ES-I3 (cell line): ENCODE measurements around the gene SMPD1.

Experiments
- H3K36me3 ChIP-seq: 2 replicates; pipeline ENCODE4 v1.6.1; 2013; ENCODE audit warnings: mild to moderate bottlenecking, low read length, control low read depth, moderate library complexity; ENCODE audit not compliant: insufficient read depth
- H3K4me1 ChIP-seq: 2 replicates; pipeline ENCODE4 v1.6.1; 2013; ENCODE audit warnings: mild to moderate bottlenecking, control low read depth, low read length; ENCODE audit not compliant: insufficient read depth
- H3K9ac ChIP-seq: 2 replicates; pipeline ENCODE4 v1.6.1; 2013; ENCODE audit warnings: low read depth, mild to moderate bottlenecking, low read length, moderate library complexity
- H3K9me3 ChIP-seq: 2 replicates; pipeline ENCODE4 v1.6.1; 2013; ENCODE audit warnings: mild to moderate bottlenecking, low read length, moderate library complexity; ENCODE audit not compliant: control insufficient read depth, insufficient read depth

The SMPD1 gene

DNA sequence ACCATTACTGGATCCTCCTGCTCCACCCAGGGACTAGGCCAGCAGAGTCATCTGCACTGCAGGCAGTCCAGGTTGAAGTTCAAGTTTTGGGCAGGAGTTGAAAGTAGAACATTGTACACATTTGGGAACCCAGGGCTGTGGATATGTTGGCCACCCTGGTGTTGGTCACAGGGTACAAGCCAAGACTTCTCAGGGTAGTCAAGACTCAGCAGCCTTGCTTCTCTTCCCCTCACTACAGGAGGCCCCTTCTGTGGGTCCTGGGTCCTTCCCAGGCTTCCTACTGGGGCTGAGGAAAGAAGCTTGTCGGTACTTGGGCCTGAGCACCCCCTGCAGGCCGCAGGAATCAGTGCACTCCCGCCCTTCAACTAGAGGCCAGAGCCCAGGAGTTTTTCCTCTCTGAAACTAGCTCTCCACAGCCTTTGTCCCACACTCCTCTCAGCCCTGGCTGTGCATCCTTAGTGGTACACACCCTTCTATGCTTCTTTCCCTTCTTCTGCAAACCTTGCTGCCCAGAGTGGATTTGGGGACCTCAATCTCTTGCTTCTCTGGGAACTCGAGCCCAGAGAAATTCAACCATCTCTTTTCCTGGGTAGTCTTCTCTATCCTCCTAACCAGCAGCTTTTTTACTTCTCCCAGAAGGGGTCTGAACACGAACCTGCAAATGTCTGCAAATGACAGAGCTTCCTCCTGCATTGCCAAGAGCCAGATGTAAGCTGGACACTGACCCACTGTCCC lies 53.2 kb downstream of the SMPD1 start:
- H3K4me1 ChIP-seq = no peaks in the 10 kb centered on the region
- H3K36me3 ChIP-seq = no peaks in the 10 kb centered on the region
- no peak overlapping the region for H3K9ac ChIP-seq
- H3K9me3 ChIP-seq = no peaks in the 10 kb centered on the region
